H1 (cell line): ENCODE results near the gene CCDC33. TPM values are rescaled to one million over a fixed set of nuclear protein-coding genes. Genes with fewer than 3 reads are reported as not detected.
A peak's percentile ranks its signal among the peaks of the same experiment; 100 is the strongest.

Source experiments
- CTCF ChIA-PET: fragments of 300-600 bp; sonication (Branson Sonifier 250); formaldehyde crosslinking; loops from one replicate; lab custom pipeline; 2021; ENCODE audit not compliant: partially characterized antibody; lab: Charles Lee
- POLR2A ChIA-PET: fragments of 300-600 bp; sonication (Branson Sonifier 250); formaldehyde crosslinking; loops from one replicate; lab custom pipeline; 2021; ENCODE audit warnings: inconsistent platforms; ENCODE audit not compliant: partially characterized antibody; lab: Charles Lee
- DNase-seq, 2 experiments: peaks; one replicate each; pipeline versions ENCODE4 v3.0.0 to v3.0.0-alpha.2; 2010 to 2022; ENCODE audit warnings: low spot score in 2 of 2, low read depth in 1 of 2, mixed read lengths in 1 of 2
- FAIRE-seq: peaks from 2 replicates; lab custom pipeline; 2011; peaks lifted over from hg19 to GRCh38; lab: Jason Lieb, UNC
- H2AFZ ChIP-seq: 2 replicates; pipeline ENCODE4 v1.8.1; 2012; ENCODE audit warnings: low read length, inconsistent platforms
- H2AK5ac ChIP-seq: 2 replicates; pipeline ENCODE4 v1.6.1; 2013; ENCODE audit warnings: low read depth, low read length
- H2BK120ac ChIP-seq: replicated peaks from 2 replicates; pipeline ENCODE3; 2013; ENCODE audit warnings: low read depth, low read length, inconsistent platforms
- H2BK12ac ChIP-seq: 2 replicates; pipeline ENCODE4 v1.6.1; 2013; ENCODE audit warnings: low read depth, low read length
- H2BK15ac ChIP-seq: 2 replicates; pipeline ENCODE4 v1.6.1; 2013; ENCODE audit warnings: low read length
- H2BK20ac ChIP-seq: 2 replicates; pipeline ENCODE4 v1.6.1; 2013; ENCODE audit warnings: low read length
- H2BK5ac ChIP-seq: 2 replicates; pipeline ENCODE4 v1.6.1; 2013; ENCODE audit warnings: low read depth, low read length
- H3K14ac ChIP-seq: 2 replicates; pipeline ENCODE4 v1.6.1; 2013; ENCODE audit warnings: inconsistent platforms; ENCODE audit not compliant: insufficient read length
- H3K18ac ChIP-seq: 2 replicates; pipeline ENCODE4 v1.6.1; 2013; ENCODE audit warnings: low read length; ENCODE audit errors: extremely low read depth
- H3K23ac ChIP-seq: 2 replicates; pipeline ENCODE4 v1.6.1; 2013; ENCODE audit warnings: inconsistent platforms; ENCODE audit not compliant: insufficient read length
- H3K23me2 ChIP-seq: 2 replicates; pipeline ENCODE4 v1.6.1; 2013; ENCODE audit warnings: low read depth, low read length
- H3K27ac ChIP-seq: 2 replicates; pipeline ENCODE4 v1.6.1; 2011; ENCODE audit warnings: low read depth, low read length, inconsistent platforms
- H3K27me3 ChIP-seq, 4 experiments: replicated peaks in 1 of 4; 1 replicate in 1 of 4; 2 replicates in 3 of 4; pipeline versions ENCODE4 v1.6.1 to v1.8.1; 2011 to 2013; ENCODE audit warnings: low read length in 3 of 4, mild to moderate bottlenecking in 3 of 4, inconsistent platforms in 2 of 4, mixed read lengths in 2 of 4, moderate library complexity in 1 of 4; ENCODE audit not compliant: control insufficient read depth in 3 of 4, insufficient read depth in 3 of 4; ENCODE audit errors: extremely low read depth in 1 of 4
- H3K36me3 ChIP-seq, 4 experiments: 2 replicates each; pipeline versions ENCODE4 v1.6.1 to v1.8.1; 2011 to 2013; ENCODE audit warnings: mild to moderate bottlenecking in 4 of 4, low read length in 3 of 4, moderate library complexity in 2 of 4, control low read depth in 1 of 4, inconsistent platforms in 1 of 4; ENCODE audit not compliant: insufficient read depth in 4 of 4, control insufficient read depth in 2 of 4
- H3K4ac ChIP-seq: replicated peaks from 2 replicates; pipeline ENCODE3; 2013; ENCODE audit warnings: low read length, low read depth, mixed read lengths, inconsistent platforms; ENCODE audit not compliant: insufficient read length
- H3K4me1 ChIP-seq, 4 experiments: replicated peaks in 1 of 4; 1 replicate in 1 of 4; 2 replicates in 3 of 4; pipeline versions ENCODE4 v1.6.1 to v1.8.1; 2011 to 2013; ENCODE audit warnings: low read length in 3 of 4, inconsistent platforms in 2 of 4, mixed read lengths in 1 of 4; ENCODE audit not compliant: insufficient read depth in 4 of 4, control insufficient read depth in 3 of 4
- H3K4me2 ChIP-seq, 2 experiments: 2 replicates each; pipeline versions ENCODE4 v1.6.1 to v1.8.1; 2011 to 2013; ENCODE audit warnings: low read depth in 2 of 2, low read length in 2 of 2, control low read depth in 1 of 2, inconsistent platforms in 1 of 2, mild to moderate bottlenecking in 1 of 2; ENCODE audit not compliant: insufficient read depth in 1 of 2
- H3K4me3 ChIP-seq, 4 experiments: fragments of 200-600, 300-600 bp in 1 of 4; sonication (generic), shearing (Covaris generic), sonication (Bioruptor Twin) in 1 of 4; 2 replicates each; pipeline versions ENCODE4 v1.5.1 to v1.8.1; 2011 to 2016; ENCODE audit warnings: low read length in 4 of 4, low read depth in 3 of 4, control low read depth in 2 of 4, inconsistent platforms in 2 of 4, mild to moderate bottlenecking in 2 of 4, mixed read lengths in 1 of 4, moderate library complexity in 1 of 4; ENCODE audit not compliant: insufficient read depth in 2 of 4; ENCODE audit errors: extremely low read depth in 1 of 4
- H3K56ac ChIP-seq: replicated peaks from 2 replicates; pipeline ENCODE3; 2013; ENCODE audit warnings: low read depth, mild to moderate bottlenecking, mixed read lengths, low read length, inconsistent platforms; ENCODE audit not compliant: insufficient read length
- H3K79me1 ChIP-seq: 2 replicates; pipeline ENCODE4 v1.6.1; 2013; ENCODE audit warnings: low read depth, low read length, control low read depth
- H3K79me2 ChIP-seq, 2 experiments: 2 replicates each; pipeline versions ENCODE4 v1.6.1 to v1.8.1; 2012 to 2013; ENCODE audit warnings: low read length in 2 of 2, mild to moderate bottlenecking in 2 of 2, inconsistent platforms in 1 of 2; ENCODE audit not compliant: insufficient read depth in 2 of 2, control insufficient read depth in 1 of 2
- H3K9ac ChIP-seq, 4 experiments: replicated peaks in 1 of 4; 1 replicate in 1 of 4; 2 replicates in 3 of 4; pipeline versions ENCODE4 v1.6.1 to v1.8.1; 2011 to 2013; ENCODE audit warnings: low read depth in 3 of 4, low read length in 3 of 4, control low read depth in 2 of 4, mild to moderate bottlenecking in 2 of 4, moderate library complexity in 2 of 4, inconsistent platforms in 1 of 4; ENCODE audit errors: extremely low read depth in 1 of 4
- H3K9me3 ChIP-seq, 2 experiments: 2 replicates each; pipeline versions ENCODE4 v1.6.1 to v1.8.1; 2012 to 2013; ENCODE audit warnings: mild to moderate bottlenecking in 2 of 2, moderate library complexity in 2 of 2, control low read depth in 1 of 2, inconsistent platforms in 1 of 2, low read depth in 1 of 2, low read length in 1 of 2, mixed read lengths in 1 of 2; ENCODE audit not compliant: insufficient read depth in 2 of 2
- H4K20me1 ChIP-seq, 2 experiments: replicated peaks in 1 of 2; 2 replicates each; pipeline versions ENCODE3 to v1.8.1; 2011 to 2013; ENCODE audit warnings: inconsistent platforms in 2 of 2, low read length in 2 of 2, mild to moderate bottlenecking in 1 of 2; ENCODE audit not compliant: insufficient read depth in 2 of 2, control insufficient read depth in 1 of 2
- H4K5ac ChIP-seq: 2 replicates; pipeline ENCODE4 v1.6.1; 2013; ENCODE audit warnings: low read length, low read depth, mixed read lengths, inconsistent platforms; ENCODE audit not compliant: insufficient read length
- H4K8ac ChIP-seq: 2 replicates; pipeline ENCODE4 v1.8.0; 2013; ENCODE audit warnings: mild to moderate bottlenecking, moderate library complexity, low read length, inconsistent platforms; ENCODE audit not compliant: insufficient read depth; ENCODE audit errors: extremely low read depth
- H4K91ac ChIP-seq: replicated peaks from 2 replicates; pipeline ENCODE3; 2013; ENCODE audit warnings: low read length, mixed read lengths, inconsistent platforms; ENCODE audit not compliant: insufficient read length
- CBX5 ChIP-seq: fragments of 300-800, 300-1000 bp; sonication (generic); IDR thresholded peaks from 2 replicates; pipeline ENCODE4 v1.7.1; 2016; ENCODE audit warnings: antibody characterized with exemption, low read length, low read depth
- CBX8 ChIP-seq: fragments of 300-800, 300-1000 bp; sonication (generic); IDR thresholded peaks from 2 replicates; pipeline ENCODE4 v1.7.1; 2016; ENCODE audit warnings: low read depth, low read length, borderline replicate concordance
- CHD2 ChIP-seq: IDR thresholded peaks from 2 replicates; pipeline ENCODE4 v1.6.1; 2012; ENCODE audit warnings: low read length, improper control_type of control experiment
- JUN ChIP-seq: IDR thresholded peaks from 2 replicates; pipeline ENCODE4 v1.6.1; 2011; ENCODE audit warnings: low read depth, mild to moderate bottlenecking, improper control_type of control experiment, low read length
- KDM4A ChIP-seq: IDR thresholded peaks from one replicate; pipeline ENCODE4 v1.7.1; 2012; ENCODE audit warnings: low read depth, mild to moderate bottlenecking, moderate library complexity, low read length, inconsistent platforms; ENCODE audit not compliant: severe bottlenecking
- SIX5 ChIP-seq: IDR thresholded peaks from 2 replicates; pipeline ENCODE4 v1.6.1; 2011; ENCODE audit warnings: mild to moderate bottlenecking, low read depth, low read length
- SP4 ChIP-seq: IDR thresholded peaks from 2 replicates; pipeline ENCODE4 v1.6.1; 2012; ENCODE audit warnings: low read length, inconsistent platforms
- WGBS, 2 experiments: shearing (Covaris generic) in 1 of 2; methylation state at CpG; one replicate each; pipeline versions ENCODE4 v1.1.6 to v1.1.7; 2013 to 2015; ENCODE audit warnings: low lambda C conversion rate in 2 of 2, mixed read lengths in 2 of 2, inconsistent platforms in 1 of 2, low coverage in 1 of 2, missing lambda C conversion rate in 1 of 2; ENCODE audit not compliant: insufficient replicate concordance in 2 of 2, insufficient coverage in 1 of 2, insufficient read length in 1 of 2; ENCODE audit errors: extremely low coverage in 1 of 2, missing lambda C conversion rate in 1 of 2; 5-methylcytosine and 5-hydroxymethylcytosine counted together
- polyA plus RNA-seq, 7 experiments: library from polyadenylated mRNA; depleted of rRNA in 3 of 7; stranded (reverse) in 5 of 7; unstranded in 2 of 7; fragments of >200 nt in 5 of 7; fragments of 200-250 nt in 2 of 7; gene quantifications; 1 replicate in 5 of 7; 2 replicates in 1 of 7; 4 replicates in 1 of 7; pipeline versions ENCODE4 v1.2.1 to v1.2.3, GENCODE V29; 2011 to 2013; ENCODE audit warnings: missing spikeins in 2 of 7, mixed read lengths in 2 of 7
- total RNA-seq: library from RNA; stranded (reverse); fragmentation: NEBNext Ultra II Directional; extraction: Animal tissue kit (Norgen Biotek cat#: 25700); gene quantifications from 2 replicates; pipeline ENCODE4 v1.2.1, GENCODE V29; 2021
- TF ChIP-seq, protein P1 (sequence below): IDR thresholded peaks from 2 replicates; pipeline ENCODE4 v1.6.1; 2012; ENCODE audit warnings: inconsistent platforms

CCDC33 gene
- total and polyA plus RNA-seq, 2 of the 8 experiments (the other 6 are each of a cell fraction or from before 2014, with no cell fraction given): 2.0 to 2.7 TPM

DNA sequence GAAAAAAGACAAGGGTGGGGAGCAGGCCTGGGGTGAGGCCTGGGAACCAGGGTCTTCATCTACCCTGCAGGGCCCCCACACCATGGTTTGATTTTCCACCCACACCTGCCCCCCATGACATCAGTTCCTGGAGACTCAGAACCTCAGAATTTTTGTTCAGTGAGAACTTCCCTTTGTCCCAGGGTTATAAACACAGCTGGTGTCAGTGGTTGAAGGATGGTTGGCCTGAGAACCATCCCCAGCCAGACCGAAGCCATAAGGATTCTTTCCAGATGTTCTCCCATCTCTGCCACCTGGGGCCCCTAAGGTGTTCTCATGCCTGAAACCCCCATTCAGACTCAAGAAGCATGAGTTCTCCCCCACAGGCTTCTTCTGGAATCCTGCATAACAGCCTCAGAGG lies 16.6 kb downstream of the CCDC33 start:
- FAIRE-seq (no peak), DNase-seq (no peak)
- no peaks in the 10 kb centered on the region for H3K36me3 ChIP-seq
- H3K14ac ChIP-seq: no peak overlapping the region
- H3K4me3 ChIP-seq: no peak overlapping the region
- H2BK20ac ChIP-seq: no peak overlapping the region
- peak overlapping the region; percentile 19; the same call in 1 of the 2 replicates for H2BK5ac ChIP-seq
- no peak overlapping the region for H3K56ac ChIP-seq
- no peak overlapping the region for H2BK120ac ChIP-seq
- H4K20me1 ChIP-seq: no peaks in the 10 kb centered on the region
- H2AFZ ChIP-seq: no peak overlapping the region
- H3K4me2 ChIP-seq: no peak overlapping the region
- H2AK5ac ChIP-seq: no peak overlapping the region
- no peak overlapping the region for H3K18ac ChIP-seq
- no peak overlapping the region for H3K9ac ChIP-seq
- H2BK15ac ChIP-seq: no peak overlapping the region
- H4K5ac ChIP-seq: no peak overlapping the region
- no peak overlapping the region for H4K8ac ChIP-seq
- H3K4ac ChIP-seq: no peak overlapping the region
- 0 out of 2 replicates have a peak overlapping the region, but pooled peaks have one; percentile 65 for H2BK12ac ChIP-seq
- TF ChIP-seq CBX8 (no peak), SIX5 (no peak), KDM4A (no peak), CHD2 (no peak), JUN (no peak), CBX5 (no peak), SP4 (no peak)
- TF ChIP-seq, protein P1, sequence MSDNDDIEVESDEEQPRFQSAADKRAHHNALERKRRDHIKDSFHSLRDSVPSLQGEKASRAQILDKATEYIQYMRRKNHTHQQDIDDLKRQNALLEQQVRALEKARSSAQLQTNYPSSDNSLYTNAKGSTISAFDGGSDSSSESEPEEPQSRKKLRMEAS: no peak
- CTCF ChIA-PET: interaction anchor here (1.0 to 5.1 kb wide), 11 partner anchors 8 to 216 kb away, joined by 3 to 34 read pairs (median 5); no protein-coding TSS in a partner anchor
- no peak overlapping the region for H3K27ac ChIP-seq
- H4K91ac ChIP-seq: no peak overlapping the region
- no peak overlapping the region for H3K23ac ChIP-seq
- H3K27me3 ChIP-seq: no peaks in the 10 kb centered on the region; a peak in 3 of 7 replicates
- H3K4me1 ChIP-seq: peaks cover 3 to 6% (median 5%) of the 10 kb centered on the region in 4 experiments
- POLR2A ChIA-PET: interaction anchor here (0.9 to 1.2 kb wide), 2 partner anchors 12 to 21 kb away, joined by 3 to 5 read pairs; no protein-coding TSS in a partner anchor
- WGBS, 2 experiments: 86% methylated on average over 1 of the region's 1 CpG; no CpG with 5 or more reads in 1 of the 2 experiments
- H3K23me2 ChIP-seq: no peaks in the 10 kb centered on the region
- H3K79me2 ChIP-seq: no peaks in the 10 kb centered on the region
- H3K9me3 ChIP-seq: no peaks in the 10 kb centered on the region
- H3K79me1 ChIP-seq: no peaks in the 10 kb centered on the region
